AG20443 (cell line): Measurements from ENCODE around the gene PHF20.
A peak's percentile ranks its signal among the peaks of the same experiment; 100 is the strongest.
"Not testable (repeated sequence)": the region's sequence is repeated elsewhere in the genome, so short reads cannot be mapped to it uniquely, and the experiment has no call there.

ENCODE experiments used
- DNase-seq: peaks from one replicate; pipeline ENCODE4 v3.0.0; 2012; ENCODE audit warnings: low spot score, mixed read lengths

Gene PHF20

DNA sequence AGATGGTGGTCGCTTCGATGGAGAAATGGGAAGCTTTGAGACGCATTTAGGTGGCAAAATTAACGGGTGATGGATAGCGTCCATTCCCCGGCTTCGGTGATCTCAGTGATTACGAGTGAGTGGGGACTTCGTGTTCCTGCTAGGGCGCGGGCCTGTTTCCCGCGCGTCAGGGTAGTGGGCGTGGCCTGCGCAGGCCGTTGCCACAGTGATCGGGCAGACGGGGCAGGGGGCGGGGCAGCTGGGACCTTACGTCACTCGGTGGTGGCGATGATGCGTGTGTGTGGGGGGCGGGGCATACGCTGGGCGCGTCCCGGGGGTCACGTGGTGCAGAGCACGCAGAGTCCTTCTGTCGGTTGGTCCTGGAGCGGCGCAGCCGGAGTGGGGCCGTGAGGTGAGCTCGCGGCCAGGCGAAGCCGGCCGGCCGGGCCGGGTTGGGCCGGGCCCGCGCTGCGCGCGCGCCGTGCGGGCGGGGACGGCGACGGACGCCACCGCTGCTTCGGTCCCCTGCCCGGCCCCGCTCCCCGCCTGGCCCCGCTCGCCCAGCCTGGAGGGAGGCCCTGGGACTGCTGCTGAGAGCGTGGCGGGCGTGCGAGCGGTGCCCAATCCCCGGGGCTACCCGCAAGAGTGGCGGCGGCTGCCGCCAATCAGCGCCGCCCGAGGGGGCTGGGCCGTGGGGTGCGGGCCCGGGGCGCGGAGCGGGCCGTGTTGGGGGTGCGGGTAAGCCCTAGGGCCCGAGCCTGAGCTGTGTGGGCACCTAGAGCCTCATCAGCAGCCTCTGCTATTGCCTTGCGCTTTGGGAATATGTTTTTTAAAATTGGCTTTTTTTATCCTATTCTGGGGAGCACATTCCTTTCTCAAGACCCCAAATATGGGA is at the start of gene PHF20:
TSS of gene PHF20 (plus strand) at position 327 of the 874 bp plus-strand sequence. CDS start 29,508 bp downstream, outside the sequence.
- peak; percentile 97 for DNase-seq

- not testable (repeated sequence) for DNase-seq
These were observed 48.6 kb upstream of the PHF20 start for GRCh38 chr20:35723275-35723639.

- DNase-seq = not testable (repeated sequence)
These were observed 48.0 kb upstream of the PHF20 start for GRCh38 chr20:35723652-35724320.

DNA sequence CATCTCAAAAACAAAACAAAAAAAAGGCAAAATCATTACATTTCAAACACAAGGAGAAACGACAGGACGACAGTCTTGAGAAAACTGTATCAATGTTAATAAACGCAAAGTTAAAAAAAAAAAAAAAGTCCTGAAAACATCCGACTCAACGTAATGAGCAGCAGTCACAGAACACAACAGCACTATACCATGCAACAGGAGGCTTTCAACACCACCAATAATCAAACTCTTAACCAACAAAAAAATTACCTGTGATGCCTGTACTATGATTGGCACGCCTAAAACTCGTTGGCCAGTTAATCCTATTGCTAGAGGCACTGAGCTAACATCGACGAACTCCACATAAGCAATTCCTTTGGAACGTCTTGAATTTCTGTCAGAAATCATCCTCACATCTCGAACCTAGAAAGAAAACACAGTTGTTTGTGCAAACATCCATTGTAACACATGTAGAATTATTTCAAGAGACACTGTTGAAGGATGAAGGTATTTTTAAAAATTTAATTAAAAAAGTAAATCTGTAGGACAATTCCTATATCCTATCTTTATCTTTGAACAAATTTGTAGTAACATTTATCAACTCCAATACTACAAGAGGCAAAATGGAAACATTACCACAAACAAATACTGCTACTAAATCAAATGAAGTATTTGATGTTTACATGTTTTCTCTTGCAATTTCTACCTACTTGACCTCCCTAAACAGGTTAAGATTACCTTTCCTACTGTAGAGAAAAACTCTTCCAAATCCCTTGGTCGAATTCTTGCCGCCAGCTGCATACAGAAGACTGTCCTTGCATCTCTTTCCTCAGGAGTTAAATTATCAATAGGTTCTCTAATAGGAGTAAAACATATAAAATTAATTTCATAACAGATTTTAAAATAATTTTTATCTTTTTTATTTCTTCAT is 47.2 kb upstream of the PHF20 start:
- DNase-seq = no peak

GRCh38 chr20:35726842-35727711 is 44.7 kb upstream of the PHF20 start:
- no peak for DNase-seq

DNA sequence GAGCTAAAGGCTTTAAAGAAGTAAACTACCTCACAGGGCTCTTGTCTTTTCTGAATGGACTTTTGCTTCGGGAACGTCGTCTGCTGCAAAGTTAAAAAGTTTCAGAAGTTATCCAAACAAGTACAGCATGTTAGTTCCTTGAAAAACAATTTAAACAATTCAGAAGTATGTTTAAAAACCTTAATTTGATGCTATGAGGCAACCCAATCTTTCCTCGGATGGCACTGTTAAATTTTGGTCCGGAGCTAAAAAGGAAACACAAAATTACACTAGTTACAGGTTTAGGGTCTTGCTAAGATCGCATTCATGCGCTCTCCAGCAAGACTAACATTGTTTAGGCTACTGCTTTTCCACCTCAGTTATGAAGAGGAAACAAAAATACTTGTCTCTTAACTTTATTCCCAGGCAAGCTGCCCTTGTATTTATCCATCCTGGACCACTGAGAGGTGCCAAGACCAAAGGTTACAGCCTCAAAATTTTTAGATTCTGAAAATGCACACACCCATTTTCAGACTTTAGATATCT is 42.5 kb upstream of the PHF20 start:
- no peak for DNase-seq

GRCh38 chr20:35729836-35730582 is 41.8 kb upstream of the PHF20 start:
- no peak for DNase-seq

DNA sequence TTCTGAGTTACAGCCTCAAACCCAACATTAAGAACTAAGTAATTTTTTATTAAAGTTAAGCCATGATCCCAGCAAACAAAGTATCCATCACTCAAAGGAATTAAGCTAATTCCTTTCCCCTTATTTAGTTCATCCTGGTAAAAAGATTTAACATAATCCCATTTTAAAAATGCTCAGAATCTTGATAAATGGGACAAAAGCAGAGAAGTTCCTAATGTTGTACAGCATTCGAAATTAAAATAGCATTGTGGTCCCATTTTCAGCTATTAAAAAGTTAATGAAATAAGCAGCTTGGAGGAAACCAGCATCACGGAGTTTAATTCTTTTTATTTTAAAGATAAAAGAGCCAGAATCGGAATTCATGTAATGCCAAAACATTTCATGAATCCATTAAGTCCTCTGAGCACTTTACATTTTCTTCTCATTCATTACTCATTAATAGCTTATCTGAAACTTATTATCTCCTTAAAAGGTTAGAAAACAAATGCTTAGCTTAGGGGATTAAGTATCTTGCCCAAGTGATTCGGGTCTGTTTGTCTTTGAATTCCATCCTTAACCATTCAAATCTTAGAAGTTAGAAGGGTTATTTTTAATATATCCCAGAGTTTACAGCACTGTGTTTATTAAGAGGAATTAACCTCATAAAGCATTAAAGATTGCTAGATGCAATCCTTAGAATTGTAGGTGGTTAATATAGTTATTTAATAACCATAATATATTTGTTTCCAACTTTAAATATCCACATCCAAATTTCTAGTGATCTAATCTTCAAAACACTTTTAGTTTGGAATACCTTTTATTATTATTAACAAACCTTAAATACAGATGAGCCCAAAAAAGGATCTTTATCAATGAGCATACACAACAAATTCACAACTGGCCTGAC is 41.0 kb upstream of the PHF20 start:
- no peak for DNase-seq

GRCh38 chr20:35731469-35731788 is 40.4 kb upstream of the PHF20 start:
- no peak for DNase-seq

GRCh38 chr20:35731862-35732643 is 39.8 kb upstream of the PHF20 start:
- no peak for DNase-seq

- DNase-seq = no peak
These were observed 39.2 kb upstream of the PHF20 start for GRCh38 chr20:35732644-35732982.

GRCh38 chr20:35734374-35734773 is 37.4 kb upstream of the PHF20 start:
- no peak for DNase-seq

DNA sequence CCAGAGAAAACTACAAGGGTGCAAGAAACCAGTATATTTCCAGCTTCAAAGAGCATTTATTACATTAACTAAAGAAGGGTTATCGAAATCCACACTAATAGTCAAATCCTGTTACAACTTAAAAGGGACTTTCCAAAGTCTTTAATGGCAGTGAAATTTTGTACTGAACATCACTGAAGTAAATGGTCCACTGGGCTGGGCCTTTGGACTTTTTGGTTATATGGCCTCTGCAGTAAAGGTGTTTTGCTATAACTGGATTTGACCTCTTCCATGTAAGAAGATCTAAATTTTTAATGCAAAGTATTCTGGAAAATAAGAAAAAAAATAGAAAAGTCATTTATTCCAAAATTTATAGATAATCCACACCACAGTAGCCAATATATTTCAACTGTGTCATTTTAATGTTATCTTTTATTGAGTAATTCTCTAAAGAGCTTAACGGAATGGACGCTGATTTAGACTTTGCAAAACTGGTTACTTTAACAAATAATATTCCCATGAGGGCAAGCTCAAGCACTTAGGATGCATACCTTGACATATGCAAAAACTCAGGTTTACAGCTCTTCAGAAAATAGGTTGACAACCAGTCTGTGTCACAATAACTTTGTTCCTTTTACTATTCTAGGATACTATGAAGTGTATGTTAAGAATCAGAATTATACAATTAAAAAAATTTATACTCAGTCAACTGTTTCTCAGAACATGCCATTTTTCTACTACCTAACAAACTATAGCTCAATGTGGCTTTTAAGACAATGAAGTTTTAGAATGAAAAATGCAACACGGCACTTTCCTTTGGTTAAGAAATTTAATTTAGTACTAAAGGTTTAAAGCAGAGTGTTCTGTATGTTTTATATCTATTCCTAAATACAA is 36.8 kb upstream of the PHF20 start:
- no peak for DNase-seq

DNA sequence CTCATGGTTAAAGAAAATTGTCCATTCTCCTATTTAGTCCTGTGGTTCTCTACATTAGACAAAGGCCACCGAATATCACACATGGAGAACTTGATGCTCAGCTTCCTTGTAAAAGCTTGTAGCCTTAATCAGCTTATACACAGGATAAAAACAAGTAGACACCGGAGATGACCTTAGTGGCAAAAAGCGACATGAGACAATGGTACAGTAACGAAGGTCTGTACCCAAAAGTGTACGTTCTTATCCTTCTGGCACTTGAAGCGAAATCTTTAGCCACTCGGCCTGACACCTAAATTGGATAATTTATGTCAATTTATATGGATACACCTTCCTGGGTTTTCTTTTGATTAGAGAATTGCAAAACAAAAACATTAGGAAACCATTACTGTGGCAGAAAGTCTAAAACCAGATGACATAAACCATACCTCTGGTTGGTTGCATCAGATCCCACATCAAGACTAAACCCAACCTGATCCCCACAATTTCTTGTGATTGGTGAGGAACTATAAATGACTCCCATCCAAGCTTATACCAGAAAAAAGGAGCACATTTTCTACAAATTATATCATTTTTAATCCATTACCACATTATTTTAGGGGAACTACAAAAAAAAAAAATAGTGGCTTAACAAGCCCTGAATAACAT is 35.9 kb upstream of the PHF20 start:
- DNase-seq = no peak

- DNase-seq = no peak
These were observed 33.9 kb upstream of the PHF20 start for GRCh38 chr20:35737865-35738333.

DNA sequence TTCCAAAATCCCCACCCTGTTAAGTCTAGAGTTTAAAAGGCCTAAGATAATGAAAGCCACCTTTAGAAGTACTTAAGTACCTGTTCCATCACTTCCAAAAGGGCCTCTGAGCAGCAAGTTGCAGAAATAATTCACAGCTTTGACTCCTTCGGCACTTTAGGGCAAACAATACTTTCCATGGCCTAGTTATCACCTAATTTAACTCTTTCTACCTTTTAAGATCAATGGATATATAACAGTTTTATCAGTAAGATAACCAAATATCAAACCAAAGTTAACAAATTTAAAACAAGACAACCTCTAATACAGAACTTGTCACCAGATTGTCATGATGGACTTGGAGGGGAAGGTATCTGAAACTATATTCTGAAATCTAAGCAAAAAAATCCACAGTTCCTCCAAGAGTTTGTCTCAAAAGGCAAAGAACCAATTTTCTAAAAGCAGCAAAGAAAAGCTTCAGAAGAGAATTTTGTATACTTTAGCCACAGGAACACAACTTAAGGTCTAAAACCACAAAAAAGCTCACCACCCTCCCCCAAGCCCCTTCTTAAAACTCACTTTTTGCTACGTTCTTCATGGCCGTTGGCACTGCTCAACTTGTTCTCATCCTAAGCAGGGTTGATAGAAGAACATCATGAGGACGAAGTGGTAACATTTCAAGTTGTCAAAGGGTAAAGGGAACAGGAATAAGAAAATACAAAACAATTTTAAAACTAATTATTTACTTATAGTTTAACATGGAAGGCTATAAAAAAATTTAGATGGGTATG is 33.2 kb upstream of the PHF20 start:
- no peak for DNase-seq
